ENCODE results near the gene XYLT2. TPM values are rescaled to one million over a fixed set of nuclear protein-coding genes. Genes with fewer than 3 reads are reported as not detected.

Gene XYLT2
- total and polyA plus RNA-seq, 2 experiments from 2014 or later: 14.2 to 44.9 TPM

- TF ChIP-seq ETS1 (IDR thresholded peaks at IDR 0.05): no peak
Measured at GRCh38 chr17:50354198-50354597, 8.3 kb downstream of the XYLT2 start (continued).

GRCh38 chr17:50354776-50355175 lies 8.8 kb downstream of the XYLT2 start:
- Histone ChIP-seq H3K9me2 (ENCODE audit: insufficient read depth) (no peaks in the 10 kb centered on the region), H3F3A (replicated peaks; ENCODE audit: low read depth) (no peaks in the 10 kb centered on the region), H3K27me3 (ENCODE audit: insufficient read depth) (no peaks in the 10 kb centered on the region), H3K27ac (ENCODE audit: low read depth) (no peak overlapping the region), H3K79me2 (replicated peaks; ENCODE audit: insufficient read depth) (0 out of 2 replicates have a peak, but pooled peaks cover under 1% of the 10 kb centered on the region), H3K36me3 (ENCODE audit: insufficient read depth) (no peaks in the 10 kb centered on the region), H4K20me1 (replicated peaks; ENCODE audit: insufficient read depth) (no peaks in the 10 kb centered on the region; the same call in 1 of the 2 replicates), H3K4me3 (no peak overlapping the region), H2AFZ (no peak overlapping the region), H3K4me1 (ENCODE audit: insufficient read depth) (no peaks in the 10 kb centered on the region), H3K4me2 (no peak overlapping the region)
- no peak overlapping the region for H3K4me3 Mint-ChIP-seq
- no peaks in the 10 kb centered on the region; the same call in 2 of the 3 replicates for H3K9me3 Mint-ChIP-seq
- H3K4me1 Mint-ChIP-seq: no peaks in the 10 kb centered on the region; the same call in 2 of the 3 replicates
- ATAC-seq: no peak
- H3K27me3 Mint-ChIP-seq (ENCODE audit: insufficient read depth, low read depth, poor library complexity): peaks cover 11% of the 10 kb centered on the region
- H3K36me3 Mint-ChIP-seq (ENCODE audit: low read depth): peaks cover 53% of the 10 kb centered on the region
- H3K27ac Mint-ChIP-seq: no peak overlapping the region
- DNase-seq (ENCODE audit: low spot score): no peak
- TF ChIP-seq CTCF (conservative IDR thresholded peaks at IDR 0.05; ENCODE audit: low read depth in 2 of 2): no peak
- no peak for TF ChIP-seq ETS1 (IDR thresholded peaks at IDR 0.05)
- TF ChIP-seq REST (IDR thresholded peaks at IDR 0.05; ENCODE audit: unreplicated experiment): no peak
- no peak for TF ChIP-seq NANOG (IDR thresholded peaks at IDR 0.05; ENCODE audit: borderline replicate concordance)
- TF ChIP-seq ZNF462 (CRISPR knock-in tag; IDR thresholded peaks at IDR 0.05): no peak
- TF ChIP-seq EZH2phosphoT487 (IDR thresholded peaks at IDR 0.05; ENCODE audit: unreplicated experiment): no peak
- TF ChIP-seq POLR2AphosphoS5 (IDR thresholded peaks at IDR 0.05; ENCODE audit: low read depth): no peak
- TF ChIP-seq ZNF114 (CRISPR knock-in tag; IDR thresholded peaks at IDR 0.05): no peak
- no peak for TF ChIP-seq ZNF331 (CRISPR knock-in tag; IDR thresholded peaks at IDR 0.05; ENCODE audit: low read depth)
- TF ChIP-seq CREB1 (CRISPR knock-in tag; IDR thresholded peaks at IDR 0.05; ENCODE audit: low read depth): no peak
- no peak for TF ChIP-seq JUNB (IDR thresholded peaks at IDR 0.05; ENCODE audit: unreplicated experiment)
